DOHH2 (cell line): ENCODE results near the gene FOXG1.

ENCODE experiments used
- CTCF ChIP-seq: fragments of 200-600 bp; sonication (generic); IDR thresholded peaks from one replicate; pipeline ENCODE4 v1.5.1; 2014; ENCODE audit warnings: antibody characterized with exemption, mild to moderate bottlenecking, low read depth, low read length; ENCODE audit not compliant: poor library complexity, severe bottlenecking
- EZH2phosphoT487 ChIP-seq: fragments of 200-600 bp; sonication (generic); IDR thresholded peaks from 2 replicates; pipeline ENCODE4 v1.6.1; 2017; ENCODE audit warnings: borderline replicate concordance, mild to moderate bottlenecking, antibody characterized with exemption, low read length, moderate library complexity, mixed read lengths

- no peak for TF ChIP-seq CTCF
- no peak for TF ChIP-seq EZH2phosphoT487
Measured at GRCh38 chr14:28778138-28779117, 11.8 kb downstream of the FOXG1 start.
